AG09309 (cell line): ENCODE data around the gene CYP3A5.

Source experiments
- DNase-seq: peaks from one replicate; pipeline ENCODE4 v3.0.0-alpha.2; 2010; ENCODE audit warnings: low read depth
- H3K4me3 ChIP-seq: 2 replicates; pipeline ENCODE4 v1.5.1; 2011; ENCODE audit warnings: mild to moderate bottlenecking, low read depth, low read length, moderate library complexity; ENCODE audit not compliant: control insufficient read depth
- TF ChIP-seq, protein P1 (sequence below): IDR thresholded peaks from 2 replicates; pipeline ENCODE4 v1.5.1; 2011; ENCODE audit warnings: mild to moderate bottlenecking, low read depth, low read length, inconsistent platforms; ENCODE audit not compliant: insufficient read depth, control insufficient read depth; ENCODE audit errors: missing control alignments

Gene CYP3A5

DNA sequence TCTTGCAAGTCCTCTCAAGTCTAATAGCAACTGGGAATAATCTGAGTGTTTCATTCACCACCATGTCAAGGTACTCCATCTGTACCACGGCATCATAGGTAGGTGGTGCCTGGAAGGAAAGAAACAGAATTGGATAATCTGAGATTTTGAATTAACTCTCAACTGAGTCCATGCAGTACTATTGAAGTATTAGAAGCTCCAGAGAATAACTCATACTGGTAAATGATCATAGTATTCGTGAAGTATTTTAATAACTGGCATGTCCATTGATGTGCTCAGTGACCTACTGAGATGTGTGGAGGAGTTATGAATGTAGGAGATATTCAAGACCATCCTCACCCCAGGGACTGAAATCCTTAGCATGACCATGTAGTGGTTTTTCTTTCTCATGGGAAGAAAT is 27.1 kb downstream of the CYP3A5 start:
- no peak for DNase-seq
- no peak overlapping the region for H3K4me3 ChIP-seq
- TF ChIP-seq, protein P1, sequence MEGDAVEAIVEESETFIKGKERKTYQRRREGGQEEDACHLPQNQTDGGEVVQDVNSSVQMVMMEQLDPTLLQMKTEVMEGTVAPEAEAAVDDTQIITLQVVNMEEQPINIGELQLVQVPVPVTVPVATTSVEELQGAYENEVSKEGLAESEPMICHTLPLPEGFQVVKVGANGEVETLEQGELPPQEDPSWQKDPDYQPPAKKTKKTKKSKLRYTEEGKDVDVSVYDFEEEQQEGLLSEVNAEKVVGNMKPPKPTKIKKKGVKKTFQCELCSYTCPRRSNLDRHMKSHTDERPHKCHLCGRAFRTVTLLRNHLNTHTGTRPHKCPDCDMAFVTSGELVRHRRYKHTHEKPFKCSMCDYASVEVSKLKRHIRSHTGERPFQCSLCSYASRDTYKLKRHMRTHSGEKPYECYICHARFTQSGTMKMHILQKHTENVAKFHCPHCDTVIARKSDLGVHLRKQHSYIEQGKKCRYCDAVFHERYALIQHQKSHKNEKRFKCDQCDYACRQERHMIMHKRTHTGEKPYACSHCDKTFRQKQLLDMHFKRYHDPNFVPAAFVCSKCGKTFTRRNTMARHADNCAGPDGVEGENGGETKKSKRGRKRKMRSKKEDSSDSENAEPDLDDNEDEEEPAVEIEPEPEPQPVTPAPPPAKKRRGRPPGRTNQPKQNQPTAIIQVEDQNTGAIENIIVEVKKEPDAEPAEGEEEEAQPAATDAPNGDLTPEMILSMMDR: no peak

DNA sequence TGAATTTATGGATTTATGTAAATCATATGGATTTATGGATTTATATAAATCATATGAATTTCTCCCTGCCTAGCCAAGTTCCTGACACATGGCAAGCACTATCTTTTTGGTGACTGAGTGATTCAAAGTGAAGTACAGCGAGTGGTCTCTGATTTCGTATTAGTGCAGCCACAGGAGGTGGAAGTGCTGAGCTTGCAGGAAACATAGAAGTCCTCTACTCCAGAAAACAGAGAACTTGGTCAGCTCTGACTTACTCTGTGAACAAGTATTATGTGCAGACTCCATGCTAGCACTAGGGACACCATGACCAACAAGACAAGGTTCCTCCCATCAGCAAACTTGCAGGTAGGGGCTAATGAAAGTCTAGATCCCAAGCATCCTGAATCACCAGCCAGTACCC is 28.5 kb downstream of the CYP3A5 start:
- H3K4me3 ChIP-seq: no peak overlapping the region
- no peak for DNase-seq
- TF ChIP-seq, protein P1: no peak

DNA sequence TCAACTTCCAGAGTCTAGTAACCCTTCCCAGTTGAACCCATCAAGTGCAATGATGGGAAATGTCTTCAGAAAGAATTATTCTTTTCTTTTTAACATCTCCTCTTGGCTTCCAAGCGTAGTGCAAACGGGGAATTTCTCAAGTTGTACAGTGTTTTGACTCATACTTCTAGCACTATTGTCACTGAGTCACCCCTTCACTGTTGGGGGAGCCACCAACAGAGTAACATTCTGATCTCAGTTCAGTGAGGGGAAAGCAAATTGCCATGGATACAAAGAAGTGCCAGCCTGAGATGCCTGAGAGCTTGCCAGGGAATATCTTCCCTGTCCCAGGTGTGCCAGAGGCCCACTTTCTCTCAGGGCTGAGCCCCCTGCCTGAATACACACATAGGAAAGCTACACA is 31.0 kb downstream of the CYP3A5 start:
- TF ChIP-seq, protein P1: no peak
- no peak overlapping the region for H3K4me3 ChIP-seq
- no peak for DNase-seq

DNA sequence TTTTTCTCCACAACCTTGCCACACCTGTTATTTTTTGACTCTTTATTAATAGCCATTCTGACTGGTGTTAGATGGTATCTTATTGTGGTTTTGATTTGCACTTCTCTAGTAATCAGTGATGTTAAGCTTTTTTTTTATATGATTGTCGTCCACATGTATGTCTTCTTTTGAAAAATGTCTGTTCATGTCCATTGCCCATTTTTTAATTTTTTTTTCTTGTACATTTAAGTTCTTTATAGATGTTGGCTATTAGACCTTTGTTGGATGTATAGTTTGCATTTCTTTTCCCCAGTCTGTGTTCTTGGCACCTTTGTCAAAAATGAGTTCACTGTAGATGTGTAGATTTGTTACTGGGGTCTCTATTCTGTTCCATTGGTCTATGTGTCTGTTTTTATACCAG is 34.2 kb downstream of the CYP3A5 start:
- no peak overlapping the region for H3K4me3 ChIP-seq
- TF ChIP-seq, protein P1: no peak
- DNase-seq: no peak

DNA sequence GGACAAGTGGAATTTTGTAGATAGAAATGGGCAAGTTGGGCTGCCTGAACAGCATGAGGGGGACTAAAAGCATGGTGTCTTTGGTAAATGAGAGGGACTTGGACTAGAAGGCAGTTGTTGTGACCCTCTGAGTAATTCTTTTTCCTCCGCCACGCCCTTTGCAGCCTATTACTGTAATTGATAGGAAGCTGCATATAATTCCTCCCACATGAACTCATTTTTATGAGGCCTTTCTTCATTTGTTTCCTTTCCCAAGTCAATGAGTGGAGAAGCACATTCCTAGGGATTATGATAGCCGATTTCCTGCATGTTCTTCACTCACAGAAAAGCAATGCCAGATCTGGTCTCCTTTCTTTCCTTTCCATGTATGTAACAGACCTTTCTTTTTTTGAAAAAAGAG is 35.4 kb downstream of the CYP3A5 start:
- H3K4me3 ChIP-seq: no peak overlapping the region
- peak; percentile 17 for DNase-seq
- TF ChIP-seq, protein P1: no peak

DNA sequence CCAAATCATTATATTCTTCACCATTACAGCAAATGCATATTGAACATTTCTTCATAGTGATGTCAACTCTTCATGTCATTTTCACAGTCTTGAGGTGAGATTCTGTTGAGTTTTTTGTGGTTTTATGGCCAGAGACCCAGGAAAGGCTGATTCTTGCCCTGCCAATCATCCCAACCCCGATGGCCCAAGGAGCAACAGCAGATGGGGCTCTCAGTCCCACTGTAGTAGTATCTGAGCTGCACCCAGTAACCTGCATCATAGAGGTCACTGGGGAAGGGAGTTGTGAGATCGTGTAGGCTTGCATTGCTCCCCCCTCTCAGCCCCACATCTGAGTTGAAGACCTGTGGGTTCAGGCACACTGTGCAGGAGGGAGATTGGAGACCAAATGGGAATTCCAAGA is 36.3 kb downstream of the CYP3A5 start:
- no peak overlapping the region for H3K4me3 ChIP-seq
- DNase-seq: no peak
- TF ChIP-seq, protein P1: no peak

DNA sequence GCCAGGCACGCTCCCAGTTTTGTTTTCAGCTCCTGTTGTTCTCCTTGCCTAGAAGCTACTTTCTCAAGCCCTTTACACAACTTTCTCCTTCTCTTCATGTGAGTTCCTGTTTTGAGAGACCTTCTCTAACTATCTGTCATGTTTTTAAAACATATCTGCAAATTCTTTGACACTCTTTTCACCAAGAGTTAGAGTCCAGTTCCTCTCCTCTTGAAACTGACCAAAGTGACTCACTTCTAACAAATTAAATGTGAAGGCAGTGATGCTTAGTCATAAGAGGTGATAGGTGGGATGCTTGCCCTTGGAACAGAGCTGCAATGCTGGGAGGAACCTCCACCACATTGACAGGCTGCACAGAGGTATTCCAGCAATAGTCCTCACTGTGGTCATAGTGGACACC is 37.8 kb downstream of the CYP3A5 start:
- TF ChIP-seq, protein P1: no peak
- no peak overlapping the region for H3K4me3 ChIP-seq
- no peak for DNase-seq
